ENCODE data around the gene LRRC3. TPM values are rescaled to one million over a fixed set of nuclear protein-coding genes. Genes with fewer than 3 reads are reported as not detected.

LRRC3 gene
- total RNA-seq, 1 donor from 2014 or later: 3.3 TPM

GRCh38 chr21:44423312-44423821 lies 31.9 kb upstream of the LRRC3 start:
- DNase-seq (ENCODE audit: missing footprints) (peak; percentile 53), ATAC-seq (no peak)
- intact Hi-C loops (cut with DNase I): no loop called here

- DNase-seq (ENCODE audit: missing footprints): peak; percentile 59
- no peak for ATAC-seq
- intact Hi-C loops (cut with DNase I): no loop called here
Observed at GRCh38 chr21:44423941-44424607, 31.2 kb upstream of the LRRC3 start.

- ATAC-seq: no peak
- intact Hi-C loops (cut with DNase I): no loop called here
- peak; percentile 34 for DNase-seq (ENCODE audit: missing footprints)
Observed at GRCh38 chr21:44424608-44425306, 30.6 kb upstream of the LRRC3 start.

GRCh38 chr21:44425307-44425894 lies 29.9 kb upstream of the LRRC3 start:
- ATAC-seq: no peak
- intact Hi-C loops (cut with DNase I): no loop called here
- DNase-seq (ENCODE audit: missing footprints): peak; percentile 43

- ATAC-seq (no peak), DNase-seq (ENCODE audit: missing footprints) (peak; percentile 23)
Observed at GRCh38 chr21:44425895-44426662, 29.2 kb upstream of the LRRC3 start.

GRCh38 chr21:44426663-44427191 lies 28.6 kb upstream of the LRRC3 start:
- intact Hi-C loops (cut with DNase I): no loop called here
- peak; percentile 47 for DNase-seq (ENCODE audit: missing footprints)
- ATAC-seq: no peak

More at GRCh38 chr21:44425895-44426662, 29.2 kb upstream of the LRRC3 start:
- intact Hi-C loops (cut with DNase I): no loop called here

GRCh38 chr21:44427241-44428120 lies 27.8 kb upstream of the LRRC3 start:
- intact Hi-C loops (cut with DNase I): no loop called here
- peak; percentile 31 for DNase-seq (ENCODE audit: missing footprints)
- no peak for ATAC-seq

- DNase-seq (ENCODE audit: missing footprints): peak; percentile 50
- intact Hi-C loops (cut with DNase I): no loop called here
- no peak for ATAC-seq
Observed at GRCh38 chr21:44428281-44428960, 26.9 kb upstream of the LRRC3 start.

- DNase-seq (ENCODE audit: missing footprints) (no peak), ATAC-seq (no peak)
- intact Hi-C loops (cut with DNase I): no loop called here
Observed at GRCh38 chr21:44429894-44430293, 25.4 kb upstream of the LRRC3 start.

- DNase-seq (ENCODE audit: missing footprints) (no peak), ATAC-seq (no peak)
- intact Hi-C loops (cut with DNase I): no loop called here
Observed at GRCh38 chr21:44431300-44431699, 24.0 kb upstream of the LRRC3 start.

GRCh38 chr21:44432841-44433790 lies 22.2 kb upstream of the LRRC3 start:
- DNase-seq (ENCODE audit: missing footprints) (peak; percentile 43), ATAC-seq (no peak)
- intact Hi-C loops (cut with DNase I): no loop called here

- intact Hi-C loops (cut with DNase I): no loop called here
- DNase-seq (ENCODE audit: missing footprints) (peak; percentile 45), ATAC-seq (no peak)
Observed at GRCh38 chr21:44433791-44434567, 21.3 kb upstream of the LRRC3 start.

GRCh38 chr21:44434568-44434925 lies 20.8 kb upstream of the LRRC3 start:
- no peak for DNase-seq (ENCODE audit: missing footprints)
- ATAC-seq: no peak
- intact Hi-C loops (cut with DNase I): no loop called here

- intact Hi-C loops (cut with DNase I): loop anchor here (5.0 kb wide), 1 partner anchor 98 kb away; the partner anchor contains the start of gene CFAP410
- DNase-seq (ENCODE audit: missing footprints) (peak; percentile 17), ATAC-seq (no peak)
Observed at GRCh38 chr21:44434936-44435635, 20.2 kb upstream of the LRRC3 start.

- intact Hi-C loops (cut with DNase I): loop anchor here (5.0 kb wide), 1 partner anchor 99 kb away; the partner anchor contains the start of gene CFAP410
- no peak for ATAC-seq
- DNase-seq (ENCODE audit: missing footprints): peak; percentile 47
Observed at GRCh38 chr21:44436111-44436611, 19.1 kb upstream of the LRRC3 start.

Data from Right ventricle myocardium inferior (tissue), 1 donor.